Glutamatergic neuron (in vitro differentiated cells): ENCODE data around the gene SPATA19. TPM values are rescaled to one million over a fixed set of nuclear protein-coding genes. Genes with fewer than 3 reads are reported as not detected.

Experiments
- DNase-seq: peaks from one replicate; pipeline ENCODE4 v3.0.0; 2022
- H3K27ac Mint-ChIP-seq: one replicate; pipeline ENCODE4 v1.8.0; 2020; ENCODE audit warnings: mild to moderate bottlenecking, mixed read lengths, inconsistent platforms; ENCODE audit not compliant: unreplicated experiment
- H3K27me3 Mint-ChIP-seq: one replicate; pipeline ENCODE4 v1.8.0; 2020; ENCODE audit warnings: mild to moderate bottlenecking, moderate library complexity, mixed read lengths, inconsistent platforms; ENCODE audit not compliant: unreplicated experiment
- H3K36me3 Mint-ChIP-seq: one replicate; pipeline ENCODE4 v1.8.0; 2020; ENCODE audit warnings: mild to moderate bottlenecking, mixed read lengths, inconsistent platforms; ENCODE audit not compliant: unreplicated experiment
- H3K4me1 Mint-ChIP-seq: one replicate; pipeline ENCODE4 v1.8.0; 2020; ENCODE audit warnings: mild to moderate bottlenecking, low read depth, mixed read lengths, inconsistent platforms; ENCODE audit not compliant: unreplicated experiment
- H3K4me3 Mint-ChIP-seq: one replicate; pipeline ENCODE4 v1.8.0; 2020; ENCODE audit warnings: mild to moderate bottlenecking, mixed read lengths, inconsistent platforms; ENCODE audit not compliant: unreplicated experiment
- H3K9me3 Mint-ChIP-seq: one replicate; pipeline ENCODE4 v1.8.0; 2020; ENCODE audit warnings: mild to moderate bottlenecking, moderate library complexity, mixed read lengths, inconsistent platforms; ENCODE audit not compliant: unreplicated experiment
- total RNA-seq: library from RNA; stranded (reverse); fragmentation: NEBNext Ultra II Directional; extraction: Animal tissue kit (Norgen Biotek cat#: 25700); gene quantifications from one replicate; pipeline ENCODE4 v1.2.1, GENCODE V29; 2021; ENCODE audit not compliant: unreplicated experiment
- TF ChIP-seq, protein P1 (sequence below): fragments of 200-600 bp; sonication (generic); IDR thresholded peaks from one replicate; pipeline ENCODE4 v1.5.0; 2021; ENCODE audit not compliant: partially characterized antibody, unreplicated experiment

Gene SPATA19
- total RNA-seq, 1 donor from 2014 or later, result not detected

DNA sequence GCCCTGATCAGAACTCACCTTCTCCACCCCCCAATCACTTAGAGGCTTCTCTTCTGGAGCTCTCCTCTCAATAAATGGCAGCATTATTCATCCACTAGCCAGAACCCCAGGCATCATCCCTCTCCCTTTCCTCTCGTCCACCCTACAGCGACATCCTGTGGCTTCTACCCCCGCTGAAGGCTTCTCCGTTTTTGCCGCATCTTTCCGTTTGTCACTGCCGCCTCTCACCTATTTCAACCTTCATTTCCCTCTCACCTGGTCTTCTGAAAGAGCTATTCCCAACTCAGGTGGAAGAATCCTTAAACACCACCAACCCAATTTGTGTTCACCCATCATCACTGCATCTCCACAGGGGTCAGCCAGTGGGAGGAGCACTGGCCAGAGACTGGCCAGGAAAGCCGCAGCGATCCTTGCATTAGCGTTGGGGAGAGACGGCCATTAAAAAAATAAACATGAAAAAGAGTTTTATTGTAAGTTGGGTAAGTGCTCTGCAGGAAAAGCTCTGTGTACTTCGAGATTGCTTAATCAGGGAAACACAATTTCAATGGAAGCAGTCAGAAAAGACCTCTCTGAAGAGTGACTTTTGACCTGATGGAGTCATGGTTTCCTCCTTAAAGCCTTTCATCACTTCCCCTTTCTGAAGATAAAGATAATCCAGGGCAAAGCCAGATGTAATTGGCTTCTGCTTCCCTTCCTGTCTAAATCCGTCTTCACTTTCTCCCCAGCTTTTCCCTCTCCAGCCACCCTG lies 36.7 kb downstream of the SPATA19 start:
- Mint-ChIP-seq H3K4me3 (no peak overlapping the region), H3K4me1 (no peaks in the 10 kb centered on the region), H3K27me3 (no peaks in the 10 kb centered on the region), H3K27ac (no peak overlapping the region), H3K9me3 (no peaks in the 10 kb centered on the region), H3K36me3 (no peaks in the 10 kb centered on the region)
- TF ChIP-seq, protein P1, sequence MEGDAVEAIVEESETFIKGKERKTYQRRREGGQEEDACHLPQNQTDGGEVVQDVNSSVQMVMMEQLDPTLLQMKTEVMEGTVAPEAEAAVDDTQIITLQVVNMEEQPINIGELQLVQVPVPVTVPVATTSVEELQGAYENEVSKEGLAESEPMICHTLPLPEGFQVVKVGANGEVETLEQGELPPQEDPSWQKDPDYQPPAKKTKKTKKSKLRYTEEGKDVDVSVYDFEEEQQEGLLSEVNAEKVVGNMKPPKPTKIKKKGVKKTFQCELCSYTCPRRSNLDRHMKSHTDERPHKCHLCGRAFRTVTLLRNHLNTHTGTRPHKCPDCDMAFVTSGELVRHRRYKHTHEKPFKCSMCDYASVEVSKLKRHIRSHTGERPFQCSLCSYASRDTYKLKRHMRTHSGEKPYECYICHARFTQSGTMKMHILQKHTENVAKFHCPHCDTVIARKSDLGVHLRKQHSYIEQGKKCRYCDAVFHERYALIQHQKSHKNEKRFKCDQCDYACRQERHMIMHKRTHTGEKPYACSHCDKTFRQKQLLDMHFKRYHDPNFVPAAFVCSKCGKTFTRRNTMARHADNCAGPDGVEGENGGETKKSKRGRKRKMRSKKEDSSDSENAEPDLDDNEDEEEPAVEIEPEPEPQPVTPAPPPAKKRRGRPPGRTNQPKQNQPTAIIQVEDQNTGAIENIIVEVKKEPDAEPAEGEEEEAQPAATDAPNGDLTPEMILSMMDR, result no peak
- no peak for DNase-seq

DNA sequence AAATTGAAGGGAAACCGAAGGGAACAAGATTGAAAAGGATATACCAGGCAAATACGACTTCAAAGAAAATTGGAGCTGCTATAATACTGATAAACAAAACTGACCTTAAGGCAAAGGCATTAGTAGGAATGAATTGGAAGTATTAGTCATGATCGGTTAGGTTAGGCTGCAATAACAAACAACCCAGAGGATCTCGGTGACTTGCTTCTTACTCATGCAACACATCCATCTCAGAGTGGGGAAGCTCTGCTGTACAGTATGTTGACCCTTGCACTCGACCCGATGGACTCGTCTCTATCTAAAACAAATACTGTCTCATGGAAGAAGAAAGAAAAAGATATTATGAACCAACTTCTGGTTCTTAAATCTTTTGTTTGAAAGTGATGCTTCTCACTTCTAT lies 42.3 kb downstream of the SPATA19 start:
- Mint-ChIP-seq H3K36me3 (no peaks in the 10 kb centered on the region), H3K4me1 (no peaks in the 10 kb centered on the region), H3K27ac (no peak overlapping the region), H3K4me3 (no peak overlapping the region), H3K27me3 (no peaks in the 10 kb centered on the region), H3K9me3 (no peaks in the 10 kb centered on the region)
- TF ChIP-seq, protein P1, result no peak
- DNase-seq, result no peak

DNA sequence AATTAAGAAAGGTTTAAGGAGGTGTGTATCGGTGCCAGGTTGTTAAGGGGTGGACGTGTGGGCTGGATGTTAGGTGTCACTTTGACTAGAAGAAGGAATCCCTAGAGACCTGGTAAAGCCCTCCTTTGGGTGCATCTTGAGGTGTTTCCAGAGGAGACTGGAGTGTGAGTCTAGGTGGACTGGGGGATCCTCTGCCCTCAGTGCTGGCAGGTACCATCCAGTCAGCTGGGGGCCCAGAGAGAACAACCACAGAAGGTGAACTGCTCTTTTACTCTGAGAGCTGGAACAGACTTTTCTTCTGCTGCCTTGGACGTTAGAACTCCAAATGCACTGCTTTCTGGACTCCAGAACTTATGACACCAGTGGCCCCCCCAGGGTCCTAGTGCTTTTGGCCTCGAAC lies 44.0 kb downstream of the SPATA19 start:
- Mint-ChIP-seq H3K27me3 (no peaks in the 10 kb centered on the region), H3K4me1 (no peaks in the 10 kb centered on the region), H3K36me3 (peaks cover 5% of the 10 kb centered on the region), H3K9me3 (no peaks in the 10 kb centered on the region), H3K4me3 (no peak overlapping the region), H3K27ac (no peak overlapping the region)
- DNase-seq, result no peak
- TF ChIP-seq, protein P1, result no peak

DNA sequence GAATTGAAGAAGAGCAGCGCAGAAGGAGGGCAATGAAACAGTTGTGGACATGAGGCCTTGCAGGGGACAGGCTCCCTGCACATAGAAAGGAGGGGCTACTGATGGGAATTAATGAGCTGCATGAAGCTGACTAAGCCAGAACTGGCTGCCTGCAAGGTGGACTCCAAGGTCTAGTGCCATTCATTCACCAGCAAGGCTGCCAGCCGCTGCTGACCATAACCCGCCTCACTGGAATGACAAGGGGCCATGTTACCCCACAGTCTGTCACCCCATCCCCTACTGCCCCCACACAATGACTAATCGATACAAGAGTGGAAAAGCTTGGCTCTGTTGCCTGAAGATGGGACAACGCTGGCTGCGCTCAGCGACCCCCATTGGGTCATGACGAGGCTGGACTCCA lies 44.6 kb downstream of the SPATA19 start:
- H3K4me3 Mint-ChIP-seq, result no peak overlapping the region
- DNase-seq, result no peak
- no peak overlapping the region for H3K27ac Mint-ChIP-seq
- no peaks in the 10 kb centered on the region for H3K9me3 Mint-ChIP-seq
- no peaks in the 10 kb centered on the region for H3K27me3 Mint-ChIP-seq
- TF ChIP-seq, protein P1, result no peak
- H3K4me1 Mint-ChIP-seq, result no peaks in the 10 kb centered on the region
- peaks cover 5% of the 10 kb centered on the region for H3K36me3 Mint-ChIP-seq

DNA sequence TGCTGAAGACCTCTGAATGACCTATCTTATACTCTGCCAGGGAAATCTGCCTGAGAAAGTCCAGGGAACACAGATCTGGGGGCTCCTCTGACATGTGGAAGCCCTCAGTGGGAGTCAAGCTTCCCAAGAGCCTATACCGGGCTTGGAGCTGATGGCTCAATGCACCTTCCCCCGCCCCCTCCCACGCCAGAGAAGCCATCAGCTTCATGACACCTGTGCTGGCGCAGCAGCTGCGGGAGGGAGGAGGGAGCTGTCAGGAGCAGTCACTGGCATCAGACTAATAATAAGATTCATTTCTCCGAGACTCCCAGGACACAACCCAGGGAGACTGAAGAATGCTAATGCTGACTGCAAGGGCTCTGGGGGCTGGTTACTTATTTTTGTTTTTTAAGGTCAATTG lies 47.8 kb downstream of the SPATA19 start:
- H3K27me3 Mint-ChIP-seq, result no peaks in the 10 kb centered on the region
- DNase-seq, result no peak

More for the DNA sequence above, 47.8 kb downstream of the SPATA19 start:
- H3K4me3 Mint-ChIP-seq, result no peak overlapping the region
- TF ChIP-seq, protein P1, result no peak
- H3K4me1 Mint-ChIP-seq, result no peaks in the 10 kb centered on the region
- H3K27ac Mint-ChIP-seq, result no peak overlapping the region
- H3K9me3 Mint-ChIP-seq, result no peaks in the 10 kb centered on the region
- peaks cover 16% of the 10 kb centered on the region for H3K36me3 Mint-ChIP-seq
